ENCODE data around the gene ADAMTS13.

The ADAMTS13 gene

GRCh38 chr9:133437753-133438531, 15.8 kb downstream of the ADAMTS13 start:
- Histone ChIP-seq H3K9me2 (replicated peaks; ENCODE audit: insufficient read depth, low read length) (no peaks in the 10 kb centered on the region), H3K4me3 (ENCODE audit: insufficient read depth, low read length, poor library complexity, severe bottlenecking) (no peak overlapping the region), H3K9ac (ENCODE audit: low read length) (no peak overlapping the region), H3K79me2 (ENCODE audit: insufficient read depth, low read length) (no peaks in the 10 kb centered on the region), H3K9me3 (ENCODE audit: insufficient read depth, low read length) (no peaks in the 10 kb centered on the region), H4K20me1 (ENCODE audit: low read depth, low read length) (no peaks in the 10 kb centered on the region), H3K27me3 (ENCODE audit: low read length) (no peaks in the 10 kb centered on the region), H3K27ac (ENCODE audit: low read depth, low read length) (no peak overlapping the region), H3F3A (ENCODE audit: insufficient read depth) (no peaks in the 10 kb centered on the region), H3K4me2 (ENCODE audit: low read depth, low read length, poor library complexity, severe bottlenecking) (no peak overlapping the region), H2AFZ (ENCODE audit: low read depth, low read length, severe bottlenecking) (no peak overlapping the region), H3K36me3 (ENCODE audit: low read length) (no peaks in the 10 kb centered on the region)
- TF ChIP-seq, protein P1, sequence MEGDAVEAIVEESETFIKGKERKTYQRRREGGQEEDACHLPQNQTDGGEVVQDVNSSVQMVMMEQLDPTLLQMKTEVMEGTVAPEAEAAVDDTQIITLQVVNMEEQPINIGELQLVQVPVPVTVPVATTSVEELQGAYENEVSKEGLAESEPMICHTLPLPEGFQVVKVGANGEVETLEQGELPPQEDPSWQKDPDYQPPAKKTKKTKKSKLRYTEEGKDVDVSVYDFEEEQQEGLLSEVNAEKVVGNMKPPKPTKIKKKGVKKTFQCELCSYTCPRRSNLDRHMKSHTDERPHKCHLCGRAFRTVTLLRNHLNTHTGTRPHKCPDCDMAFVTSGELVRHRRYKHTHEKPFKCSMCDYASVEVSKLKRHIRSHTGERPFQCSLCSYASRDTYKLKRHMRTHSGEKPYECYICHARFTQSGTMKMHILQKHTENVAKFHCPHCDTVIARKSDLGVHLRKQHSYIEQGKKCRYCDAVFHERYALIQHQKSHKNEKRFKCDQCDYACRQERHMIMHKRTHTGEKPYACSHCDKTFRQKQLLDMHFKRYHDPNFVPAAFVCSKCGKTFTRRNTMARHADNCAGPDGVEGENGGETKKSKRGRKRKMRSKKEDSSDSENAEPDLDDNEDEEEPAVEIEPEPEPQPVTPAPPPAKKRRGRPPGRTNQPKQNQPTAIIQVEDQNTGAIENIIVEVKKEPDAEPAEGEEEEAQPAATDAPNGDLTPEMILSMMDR (IDR thresholded peaks at IDR 0.05; ENCODE audit: insufficient read depth, low read length, poor library complexity, severe bottlenecking): no peak
- TF ChIP-seq EZH2phosphoT487 (conservative IDR thresholded peaks at IDR 0.05; ENCODE audit: low read length): no peak

GRCh38 chr9:133439337-133439736, 17.2 kb downstream of the ADAMTS13 start:
- Histone ChIP-seq H3K27ac (ENCODE audit: low read depth, low read length) (no peak overlapping the region), H3K9ac (ENCODE audit: low read length) (no peak overlapping the region), H3K4me2 (ENCODE audit: low read depth, low read length, poor library complexity, severe bottlenecking) (no peak overlapping the region), H3K36me3 (ENCODE audit: low read length) (no peaks in the 10 kb centered on the region), H2AFZ (ENCODE audit: low read depth, low read length, severe bottlenecking) (no peak overlapping the region), H3K27me3 (ENCODE audit: low read length) (no peaks in the 10 kb centered on the region), H3K4me3 (ENCODE audit: insufficient read depth, low read length, poor library complexity, severe bottlenecking) (no peak overlapping the region), H3K9me3 (ENCODE audit: insufficient read depth, low read length) (no peaks in the 10 kb centered on the region), H3F3A (ENCODE audit: insufficient read depth) (no peaks in the 10 kb centered on the region), H3K9me2 (replicated peaks; ENCODE audit: insufficient read depth, low read length) (no peaks in the 10 kb centered on the region), H3K79me2 (ENCODE audit: insufficient read depth, low read length) (no peaks in the 10 kb centered on the region), H4K20me1 (ENCODE audit: low read depth, low read length) (no peaks in the 10 kb centered on the region)
- TF ChIP-seq, protein P1 (IDR thresholded peaks at IDR 0.05; ENCODE audit: insufficient read depth, low read length, poor library complexity, severe bottlenecking): no peak
- TF ChIP-seq EZH2phosphoT487 (conservative IDR thresholded peaks at IDR 0.05; ENCODE audit: low read length): no peak

- Histone ChIP-seq H3K9ac (ENCODE audit: low read length) (no peak overlapping the region), H3K27ac (ENCODE audit: low read depth, low read length) (no peak overlapping the region), H4K20me1 (ENCODE audit: low read depth, low read length) (no peaks in the 10 kb centered on the region), H3K4me2 (ENCODE audit: low read depth, low read length, poor library complexity, severe bottlenecking) (no peak overlapping the region), H3K9me2 (replicated peaks; ENCODE audit: insufficient read depth, low read length) (no peaks in the 10 kb centered on the region), H2AFZ (ENCODE audit: low read depth, low read length, severe bottlenecking) (no peak overlapping the region), H3F3A (ENCODE audit: insufficient read depth) (no peaks in the 10 kb centered on the region), H3K4me3 (ENCODE audit: insufficient read depth, low read length, poor library complexity, severe bottlenecking) (no peak overlapping the region), H3K79me2 (ENCODE audit: insufficient read depth, low read length) (no peaks in the 10 kb centered on the region), H3K36me3 (ENCODE audit: low read length) (no peaks in the 10 kb centered on the region), H3K9me3 (ENCODE audit: insufficient read depth, low read length) (no peaks in the 10 kb centered on the region), H3K27me3 (ENCODE audit: low read length) (no peaks in the 10 kb centered on the region)
- no peak for TF ChIP-seq EZH2phosphoT487 (conservative IDR thresholded peaks at IDR 0.05; ENCODE audit: low read length)
- TF ChIP-seq, protein P1 (IDR thresholded peaks at IDR 0.05; ENCODE audit: insufficient read depth, low read length, poor library complexity, severe bottlenecking): no peak
Measured at GRCh38 chr9:133440874-133441273, 18.7 kb downstream of the ADAMTS13 start.
